ENCODE measurements around the gene NRP1. TPM values are rescaled to one million over a fixed set of nuclear protein-coding genes. Genes with fewer than 3 reads are reported as not detected.

NRP1 gene
- total RNA-seq, 1 experiment from 2014 or later, result 3.0 TPM

- no peaks in the 10 kb centered on the region for H3K36me3 Mint-ChIP-seq
- ATAC-seq (no peak), DNase-seq (ENCODE audit: low spot score) (no peak)
- peaks cover 12% of the 10 kb centered on the region for H3K4me1 Mint-ChIP-seq
- POLR2A ChIA-PET, result interaction anchor here (0.7 kb wide), 1 partner anchor 45 kb away, joined by 5 read pairs; no protein-coding TSS in a partner anchor
- CTCF ChIA-PET, result interaction anchor here (0.7 kb wide), 1 partner anchor 24 kb away, joined by 3 read pairs; no protein-coding TSS in a partner anchor
- H3K9me3 Mint-ChIP-seq, result peaks cover 11% of the 10 kb centered on the region
- TF ChIP-seq HMGXB4 (CRISPR knock-in tag; IDR thresholded peaks at IDR 0.05), result no peak
- TF ChIP-seq RORB (CRISPR knock-in tag; IDR thresholded peaks at IDR 0.05), result no peak
- TF ChIP-seq ZNF317 (CRISPR knock-in tag; IDR thresholded peaks at IDR 0.05; ENCODE audit: borderline replicate concordance, low read depth), result no peak
- TF ChIP-seq, protein P1, sequence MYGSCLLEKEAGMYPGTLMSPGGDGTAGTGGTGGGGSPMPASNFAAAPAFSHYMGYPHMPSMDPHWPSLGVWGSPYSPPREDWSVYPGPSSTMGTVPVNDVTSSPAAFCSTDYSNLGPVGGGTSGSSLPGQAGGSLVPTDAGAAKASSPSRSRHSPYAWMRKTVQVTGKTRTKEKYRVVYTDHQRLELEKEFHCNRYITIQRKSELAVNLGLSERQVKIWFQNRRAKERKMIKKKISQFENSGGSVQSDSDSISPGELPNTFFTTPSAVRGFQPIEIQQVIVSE (CRISPR knock-in tag; IDR thresholded peaks at IDR 0.05; ENCODE audit: borderline replicate concordance), result no peak
- TF ChIP-seq, protein P2, sequence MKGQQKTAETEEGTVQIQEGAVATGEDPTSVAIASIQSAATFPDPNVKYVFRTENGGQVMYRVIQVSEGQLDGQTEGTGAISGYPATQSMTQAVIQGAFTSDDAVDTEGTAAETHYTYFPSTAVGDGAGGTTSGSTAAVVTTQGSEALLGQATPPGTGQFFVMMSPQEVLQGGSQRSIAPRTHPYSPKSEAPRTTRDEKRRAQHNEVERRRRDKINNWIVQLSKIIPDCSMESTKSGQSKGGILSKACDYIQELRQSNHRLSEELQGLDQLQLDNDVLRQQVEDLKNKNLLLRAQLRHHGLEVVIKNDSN (CRISPR knock-in tag; IDR thresholded peaks at IDR 0.05), result no peak
- no peak for TF ChIP-seq MAX (CRISPR knock-in tag; IDR thresholded peaks at IDR 0.05)
- no peak for TF ChIP-seq GTF2I (CRISPR knock-in tag; conservative IDR thresholded peaks at IDR 0.05)
- TF ChIP-seq MXD4 (CRISPR knock-in tag; IDR thresholded peaks at IDR 0.05; ENCODE audit: borderline replicate concordance), result no peak
- no peak for TF ChIP-seq TEAD1 (CRISPR knock-in tag; IDR thresholded peaks at IDR 0.05)
- no peak for TF ChIP-seq SP1 (CRISPR knock-in tag; conservative IDR thresholded peaks at IDR 0.05)
- TF ChIP-seq NFATC4 (CRISPR knock-in tag; IDR thresholded peaks at IDR 0.05), result no peak
- TF ChIP-seq, protein P3, sequence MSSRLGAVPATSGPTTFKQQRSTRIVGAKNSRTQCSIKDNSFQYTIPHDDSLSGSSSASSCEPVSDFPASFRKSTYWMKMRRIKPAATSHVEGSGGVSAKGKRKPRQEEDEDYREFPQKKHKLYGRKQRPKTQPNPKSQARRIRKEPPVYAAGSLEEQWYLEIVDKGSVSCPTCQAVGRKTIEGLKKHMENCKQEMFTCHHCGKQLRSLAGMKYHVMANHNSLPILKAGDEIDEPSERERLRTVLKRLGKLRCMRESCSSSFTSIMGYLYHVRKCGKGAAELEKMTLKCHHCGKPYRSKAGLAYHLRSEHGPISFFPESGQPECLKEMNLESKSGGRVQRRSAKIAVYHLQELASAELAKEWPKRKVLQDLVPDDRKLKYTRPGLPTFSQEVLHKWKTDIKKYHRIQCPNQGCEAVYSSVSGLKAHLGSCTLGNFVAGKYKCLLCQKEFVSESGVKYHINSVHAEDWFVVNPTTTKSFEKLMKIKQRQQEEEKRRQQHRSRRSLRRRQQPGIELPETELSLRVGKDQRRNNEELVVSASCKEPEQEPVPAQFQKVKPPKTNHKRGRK (CRISPR knock-in tag; IDR thresholded peaks at IDR 0.05; ENCODE audit: borderline replicate concordance), result no peak
- TF ChIP-seq NR3C1 (CRISPR knock-in tag; conservative IDR thresholded peaks at IDR 0.05; ENCODE audit: low read depth), result no peak
- TF ChIP-seq TP53 (CRISPR knock-in tag; IDR thresholded peaks at IDR 0.05), result no peak
- TF ChIP-seq, protein P4, sequence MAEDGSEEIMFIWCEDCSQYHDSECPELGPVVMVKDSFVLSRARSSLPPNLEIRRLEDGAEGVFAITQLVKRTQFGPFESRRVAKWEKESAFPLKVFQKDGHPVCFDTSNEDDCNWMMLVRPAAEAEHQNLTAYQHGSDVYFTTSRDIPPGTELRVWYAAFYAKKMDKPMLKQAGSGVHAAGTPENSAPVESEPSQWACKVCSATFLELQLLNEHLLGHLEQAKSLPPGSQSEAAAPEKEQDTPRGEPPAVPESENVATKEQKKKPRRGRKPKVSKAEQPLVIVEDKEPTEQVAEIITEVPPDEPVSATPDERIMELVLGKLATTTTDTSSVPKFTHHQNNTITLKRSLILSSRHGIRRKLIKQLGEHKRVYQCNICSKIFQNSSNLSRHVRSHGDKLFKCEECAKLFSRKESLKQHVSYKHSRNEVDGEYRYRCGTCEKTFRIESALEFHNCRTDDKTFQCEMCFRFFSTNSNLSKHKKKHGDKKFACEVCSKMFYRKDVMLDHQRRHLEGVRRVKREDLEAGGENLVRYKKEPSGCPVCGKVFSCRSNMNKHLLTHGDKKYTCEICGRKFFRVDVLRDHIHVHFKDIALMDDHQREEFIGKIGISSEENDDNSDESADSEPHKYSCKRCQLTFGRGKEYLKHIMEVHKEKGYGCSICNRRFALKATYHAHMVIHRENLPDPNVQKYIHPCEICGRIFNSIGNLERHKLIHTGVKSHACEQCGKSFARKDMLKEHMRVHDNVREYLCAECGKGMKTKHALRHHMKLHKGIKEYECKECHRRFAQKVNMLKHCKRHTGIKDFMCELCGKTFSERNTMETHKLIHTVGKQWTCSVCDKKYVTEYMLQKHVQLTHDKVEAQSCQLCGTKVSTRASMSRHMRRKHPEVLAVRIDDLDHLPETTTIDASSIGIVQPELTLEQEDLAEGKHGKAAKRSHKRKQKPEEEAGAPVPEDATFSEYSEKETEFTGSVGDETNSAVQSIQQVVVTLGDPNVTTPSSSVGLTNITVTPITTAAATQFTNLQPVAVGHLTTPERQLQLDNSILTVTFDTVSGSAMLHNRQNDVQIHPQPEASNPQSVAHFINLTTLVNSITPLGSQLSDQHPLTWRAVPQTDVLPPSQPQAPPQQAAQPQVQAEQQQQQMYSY (CRISPR knock-in tag; IDR thresholded peaks at IDR 0.05), result no peak
- TF ChIP-seq MYBL2 (CRISPR knock-in tag; IDR thresholded peaks at IDR 0.05), result no peak
- TF ChIP-seq, protein P5, sequence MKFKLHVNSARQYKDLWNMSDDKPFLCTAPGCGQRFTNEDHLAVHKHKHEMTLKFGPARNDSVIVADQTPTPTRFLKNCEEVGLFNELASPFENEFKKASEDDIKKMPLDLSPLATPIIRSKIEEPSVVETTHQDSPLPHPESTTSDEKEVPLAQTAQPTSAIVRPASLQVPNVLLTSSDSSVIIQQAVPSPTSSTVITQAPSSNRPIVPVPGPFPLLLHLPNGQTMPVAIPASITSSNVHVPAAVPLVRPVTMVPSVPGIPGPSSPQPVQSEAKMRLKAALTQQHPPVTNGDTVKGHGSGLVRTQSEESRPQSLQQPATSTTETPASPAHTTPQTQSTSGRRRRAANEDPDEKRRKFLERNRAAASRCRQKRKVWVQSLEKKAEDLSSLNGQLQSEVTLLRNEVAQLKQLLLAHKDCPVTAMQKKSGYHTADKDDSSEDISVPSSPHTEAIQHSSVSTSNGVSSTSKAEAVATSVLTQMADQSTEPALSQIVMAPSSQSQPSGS (CRISPR knock-in tag; IDR thresholded peaks at IDR 0.05; ENCODE audit: borderline replicate concordance, low read depth), result no peak
- no peak for TF ChIP-seq CREM (CRISPR knock-in tag; IDR thresholded peaks at IDR 0.05)
- no peak for TF ChIP-seq STAT6 (CRISPR knock-in tag; conservative IDR thresholded peaks at IDR 0.05; ENCODE audit: low read depth)
- TF ChIP-seq, protein P6, sequence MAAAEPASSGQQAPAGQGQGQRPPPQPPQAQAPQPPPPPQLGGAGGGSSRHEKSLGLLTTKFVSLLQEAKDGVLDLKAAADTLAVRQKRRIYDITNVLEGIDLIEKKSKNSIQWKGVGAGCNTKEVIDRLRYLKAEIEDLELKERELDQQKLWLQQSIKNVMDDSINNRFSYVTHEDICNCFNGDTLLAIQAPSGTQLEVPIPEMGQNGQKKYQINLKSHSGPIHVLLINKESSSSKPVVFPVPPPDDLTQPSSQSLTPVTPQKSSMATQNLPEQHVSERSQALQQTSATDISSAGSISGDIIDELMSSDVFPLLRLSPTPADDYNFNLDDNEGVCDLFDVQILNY (CRISPR knock-in tag; IDR thresholded peaks at IDR 0.05), result no peak
- no peak overlapping the region for H3K27ac Mint-ChIP-seq
- no peak overlapping the region for H3K4me3 Mint-ChIP-seq
- H3K27me3 Mint-ChIP-seq (ENCODE audit: low read depth), result no peaks in the 10 kb centered on the region
Measured at GRCh38 chr10:33249137-33249536, 85.3 kb downstream of the NRP1 start.

Measured in WTC11 (cell line).